HG02973 (cell line): ENCODE results near the gene MAP7D1.

Source experiments
- ATAC-seq: cut with Tn5 transposase; IDR thresholded peaks from one replicate; pipeline ENCODE4 v1.9.1; 2021; ENCODE audit warnings: moderate library complexity; ENCODE audit not compliant: unreplicated experiment

The MAP7D1 gene

GRCh38 chr1:36126797-36127500 is 29.0 kb upstream of the MAP7D1 start:
- no peak for ATAC-seq

- ATAC-seq, result no peak
Measured at GRCh38 chr1:36128126-36128904, 27.6 kb upstream of the MAP7D1 start.

- no peak for ATAC-seq
Measured at GRCh38 chr1:36128905-36129206, 27.1 kb upstream of the MAP7D1 start.

- ATAC-seq, result no peak
Measured at GRCh38 chr1:36132029-36132428, 23.9 kb upstream of the MAP7D1 start.

GRCh38 chr1:36133484-36133883 is 22.5 kb upstream of the MAP7D1 start:
- no peak for ATAC-seq

- no peak for ATAC-seq
Measured at GRCh38 chr1:36134031-36134430, 21.9 kb upstream of the MAP7D1 start.

GRCh38 chr1:36134505-36135329 is 21.2 kb upstream of the MAP7D1 start:
- ATAC-seq, result no peak

GRCh38 chr1:36135330-36135667 is 20.7 kb upstream of the MAP7D1 start:
- ATAC-seq, result no peak

- ATAC-seq, result no peak
Measured at GRCh38 chr1:36135796-36136195, 20.2 kb upstream of the MAP7D1 start.

GRCh38 chr1:36136535-36136934 is 19.4 kb upstream of the MAP7D1 start:
- ATAC-seq, result no peak

- ATAC-seq, result no peak
Measured at GRCh38 chr1:36137226-36137625, 18.7 kb upstream of the MAP7D1 start.

GRCh38 chr1:36137776-36138175 is 18.2 kb upstream of the MAP7D1 start:
- no peak for ATAC-seq

- ATAC-seq, result no peak
Measured at GRCh38 chr1:36139521-36139920, 16.4 kb upstream of the MAP7D1 start.

GRCh38 chr1:36142121-36142520 is 13.8 kb upstream of the MAP7D1 start:
- no peak for ATAC-seq

- ATAC-seq, result no peak
Measured at GRCh38 chr1:36143424-36143823, 12.5 kb upstream of the MAP7D1 start.

GRCh38 chr1:36144413-36144812 is 11.5 kb upstream of the MAP7D1 start:
- ATAC-seq, result no peak

GRCh38 chr1:36148821-36149236 is 7.1 kb upstream of the MAP7D1 start:
- no peak for ATAC-seq

- peak; percentile 83 for ATAC-seq
Measured at GRCh38 chr1:36149237-36149972, 6.6 kb upstream of the MAP7D1 start, which contains the start of gene TRAPPC3. Gene TRAPPC3, minus strand, starts transcription at chr1:36149486. Its CDS starts 108 bp downstream, at chr1:36149378.

GRCh38 chr1:36149973-36150295 is 6.0 kb upstream of the MAP7D1 start:
- ATAC-seq, result no peak

- ATAC-seq, result peak; percentile 40
Measured at GRCh38 chr1:36150296-36151133, 5.4 kb upstream of the MAP7D1 start.
